ENCODE results near the gene INSM1. TPM values are rescaled to one million over a fixed set of nuclear protein-coding genes. Genes with fewer than 3 reads are reported as not detected.

The INSM1 gene
- total and polyA plus RNA-seq, 2 of the 13 experiments (the other 11 are each of a cell fraction or from before 2014, with no cell fraction given), result not detected

DNA sequence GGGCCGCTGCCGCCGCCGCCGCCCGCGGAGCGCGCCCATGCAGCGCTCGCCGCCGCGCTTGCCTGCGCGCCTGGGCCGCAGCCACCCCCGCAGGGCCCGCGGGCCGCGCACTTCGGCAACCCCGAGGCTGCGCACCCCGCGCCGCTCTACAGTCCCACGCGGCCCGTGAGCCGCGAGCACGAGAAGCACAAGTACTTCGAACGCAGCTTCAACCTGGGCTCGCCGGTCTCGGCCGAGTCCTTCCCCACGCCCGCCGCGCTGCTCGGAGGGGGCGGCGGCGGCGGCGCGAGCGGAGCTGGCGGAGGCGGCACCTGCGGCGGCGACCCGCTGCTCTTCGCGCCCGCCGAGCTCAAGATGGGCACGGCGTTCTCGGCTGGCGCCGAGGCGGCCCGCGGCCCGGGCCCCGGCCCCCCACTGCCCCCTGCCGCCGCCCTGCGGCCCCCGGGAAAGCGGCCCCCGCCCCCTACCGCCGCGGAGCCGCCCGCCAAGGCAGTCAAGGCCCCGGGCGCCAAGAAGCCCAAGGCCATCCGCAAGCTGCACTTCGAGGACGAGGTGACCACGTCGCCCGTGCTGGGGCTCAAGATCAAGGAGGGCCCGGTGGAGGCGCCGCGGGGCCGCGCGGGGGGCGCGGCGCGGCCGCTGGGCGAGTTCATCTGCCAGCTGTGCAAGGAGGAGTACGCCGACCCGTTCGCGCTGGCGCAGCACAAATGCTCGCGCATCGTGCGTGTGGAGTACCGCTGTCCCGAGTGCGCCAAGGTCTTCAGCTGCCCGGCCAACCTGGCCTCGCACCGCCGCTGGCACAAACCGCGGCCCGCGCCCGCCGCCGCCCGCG is 730 bp downstream of the INSM1 start (continued):
- TF ChIP-seq, protein P1, sequence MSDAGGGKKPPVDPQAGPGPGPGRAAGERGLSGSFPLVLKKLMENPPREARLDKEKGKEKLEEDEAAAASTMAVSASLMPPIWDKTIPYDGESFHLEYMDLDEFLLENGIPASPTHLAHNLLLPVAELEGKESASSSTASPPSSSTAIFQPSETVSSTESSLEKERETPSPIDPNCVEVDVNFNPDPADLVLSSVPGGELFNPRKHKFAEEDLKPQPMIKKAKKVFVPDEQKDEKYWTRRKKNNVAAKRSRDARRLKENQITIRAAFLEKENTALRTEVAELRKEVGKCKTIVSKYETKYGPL (CRISPR knock-in tag; IDR thresholded peaks at IDR 0.05), result no peak
- TF ChIP-seq ZBTB7A (CRISPR knock-in tag; IDR thresholded peaks at IDR 0.05), result no peak
- TF ChIP-seq, protein P2, sequence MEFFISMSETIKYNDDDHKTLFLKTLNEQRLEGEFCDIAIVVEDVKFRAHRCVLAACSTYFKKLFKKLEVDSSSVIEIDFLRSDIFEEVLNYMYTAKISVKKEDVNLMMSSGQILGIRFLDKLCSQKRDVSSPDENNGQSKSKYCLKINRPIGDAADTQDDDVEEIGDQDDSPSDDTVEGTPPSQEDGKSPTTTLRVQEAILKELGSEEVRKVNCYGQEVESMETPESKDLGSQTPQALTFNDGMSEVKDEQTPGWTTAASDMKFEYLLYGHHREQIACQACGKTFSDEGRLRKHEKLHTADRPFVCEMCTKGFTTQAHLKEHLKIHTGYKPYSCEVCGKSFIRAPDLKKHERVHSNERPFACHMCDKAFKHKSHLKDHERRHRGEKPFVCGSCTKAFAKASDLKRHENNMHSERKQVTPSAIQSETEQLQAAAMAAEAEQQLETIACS (CRISPR knock-in tag; IDR thresholded peaks at IDR 0.05), result peak; percentile 35; the same call in 1 of the 2 replicates
- TF ChIP-seq TOE1 (CRISPR knock-in tag; IDR thresholded peaks at IDR 0.05), result no peak
- no peak for TF ChIP-seq HMGA1 (CRISPR knock-in tag; conservative IDR thresholded peaks at IDR 0.05)
- no peak for TF ChIP-seq RBFOX2 (IDR thresholded peaks at IDR 0.05; ENCODE audit: low read depth, low read length)
- TF ChIP-seq DNMT1 (CRISPR knock-in tag; IDR thresholded peaks at IDR 0.05), result peak; percentile 10; the same call in 1 of the 2 replicates
- no peak for TF ChIP-seq RBM39 (IDR thresholded peaks at IDR 0.05; ENCODE audit: low read depth, low read length, poor library complexity, severe bottlenecking)

DNA sequence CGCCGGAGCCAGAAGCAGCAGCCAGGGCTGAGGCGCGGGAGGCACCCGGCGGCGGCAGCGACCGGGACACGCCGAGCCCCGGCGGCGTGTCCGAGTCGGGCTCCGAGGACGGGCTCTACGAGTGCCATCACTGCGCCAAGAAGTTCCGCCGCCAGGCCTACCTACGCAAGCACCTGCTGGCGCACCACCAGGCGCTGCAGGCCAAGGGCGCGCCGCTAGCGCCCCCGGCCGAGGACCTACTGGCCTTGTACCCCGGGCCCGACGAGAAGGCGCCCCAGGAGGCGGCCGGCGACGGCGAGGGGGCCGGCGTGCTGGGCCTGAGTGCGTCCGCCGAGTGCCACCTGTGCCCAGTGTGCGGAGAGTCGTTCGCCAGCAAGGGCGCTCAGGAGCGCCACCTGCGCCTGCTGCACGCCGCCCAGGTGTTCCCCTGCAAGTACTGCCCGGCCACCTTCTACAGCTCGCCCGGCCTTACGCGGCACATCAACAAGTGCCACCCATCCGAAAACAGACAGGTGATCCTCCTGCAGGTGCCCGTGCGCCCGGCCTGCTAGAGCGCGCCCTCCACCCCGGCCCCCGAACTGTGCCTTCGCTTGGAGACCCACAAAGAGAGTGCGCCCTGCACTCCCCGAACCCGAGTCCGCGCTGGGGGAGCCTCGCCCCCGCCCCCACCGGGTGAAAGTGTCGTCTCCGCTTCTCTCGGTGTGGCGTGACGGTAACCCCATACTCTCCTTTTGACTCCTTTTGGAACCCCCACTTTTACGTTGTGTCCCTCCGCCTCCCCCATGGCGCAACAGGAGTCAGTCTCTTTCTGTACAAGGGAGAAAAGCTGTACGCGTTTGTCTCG is 1.6 kb downstream of the INSM1 start:
- Histone ChIP-seq H3K4me3 (replicated peaks in 1 of 3; ENCODE audit: insufficient read depth in 1 of 3, low read depth in 2 of 3, low read length in 3 of 3) (peak overlapping the region in 1 of 3 experiments; percentile 54; a peak in 2 of 6 replicates), H3K9ac (ENCODE audit: insufficient read depth, low read depth, low read length) (no peak overlapping the region), H3K79me2 (ENCODE audit: insufficient read depth, low read length) (no peaks in the 10 kb centered on the region), H3K27ac (ENCODE audit: extremely low read length, insufficient read depth, low read length) (no peak overlapping the region), H3K4me1 (ENCODE audit: insufficient read depth, low read length) (peaks cover 13% of the 10 kb centered on the region; the same call in 1 of the 2 replicates), H3K36me3 (replicated peaks in 1 of 2; ENCODE audit: control insufficient read depth in 1 of 2, insufficient read depth in 2 of 2, low read length in 2 of 2) (no peaks in the 10 kb centered on the region), H3K4me2 (ENCODE audit: low read depth, low read length) (peak overlapping the region; percentile 62; the same call in 1 of the 2 replicates), H3K27me3 (ENCODE audit: control insufficient read depth in 1 of 2, insufficient read depth in 2 of 2, low read length in 2 of 2) (peaks cover 25 to 91% of the 10 kb centered on the region in 2 experiments), H4K20me1 (ENCODE audit: insufficient read depth, low read length) (no peaks in the 10 kb centered on the region), H2AFZ (ENCODE audit: low read length) (no peak overlapping the region), H3K9me3 (ENCODE audit: low read length) (no peaks in the 10 kb centered on the region)
- intact Hi-C loops (cut with micrococcal nuclease; ENCODE audit: unreplicated experiment) (no loop called here), in situ Hi-C loops (cut with HindIII; ENCODE audit: extremely low pct_ligation_motif_present, low pct_unique_long_range_greater_than_20kb) (no loop called here)
- ChIA-PET CTCF (ENCODE audit: low intra/inter-chr PET ratio, low total read pairs) (no interaction called here), POLR2A (no interaction called here)
- FAIRE-seq (no peak), DNase-seq (ENCODE audit: low spot score) (no peak), ATAC-seq (peak; percentile 62)
- WGBS (ENCODE audit: low lambda C conversion rate), result 29% methylated on average over 53 of the region's 86 CpGs
- BruUV-seq (replicated peaks), result no TSS peak
- no peak for TF ChIP-seq RBFOX2 (IDR thresholded peaks at IDR 0.05; ENCODE audit: low read depth, low read length)
- no peak for TF ChIP-seq SOX5 (CRISPR knock-in tag; IDR thresholded peaks at IDR 0.05; ENCODE audit: borderline replicate concordance)
- TF ChIP-seq, protein P3, sequence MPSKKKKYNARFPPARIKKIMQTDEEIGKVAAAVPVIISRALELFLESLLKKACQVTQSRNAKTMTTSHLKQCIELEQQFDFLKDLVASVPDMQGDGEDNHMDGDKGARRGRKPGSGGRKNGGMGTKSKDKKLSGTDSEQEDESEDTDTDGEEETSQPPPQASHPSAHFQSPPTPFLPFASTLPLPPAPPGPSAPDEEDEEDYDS (CRISPR knock-in tag; IDR thresholded peaks at IDR 0.05), result no peak
- peak; percentile 21; the same call in 1 of the 2 replicates for TF ChIP-seq TBX2 (CRISPR knock-in tag; IDR thresholded peaks at IDR 0.05; ENCODE audit: borderline replicate concordance)
- no peak for TF ChIP-seq ZNF615 (CRISPR knock-in tag; IDR thresholded peaks at IDR 0.05; ENCODE audit: borderline replicate concordance)
- 0 out of 2 replicates have a peak, but pooled peaks have one; percentile 35 for TF ChIP-seq NRL (CRISPR knock-in tag; IDR thresholded peaks at IDR 0.05; ENCODE audit: borderline replicate concordance)
- TF ChIP-seq ZNF510 (CRISPR knock-in tag; IDR thresholded peaks at IDR 0.05; ENCODE audit: low read depth), result no peak
- TF ChIP-seq ZNF563 (CRISPR knock-in tag; IDR thresholded peaks at IDR 0.05), result 0 out of 2 replicates have a peak, but pooled peaks have one; percentile 13
- TF ChIP-seq, protein P4, sequence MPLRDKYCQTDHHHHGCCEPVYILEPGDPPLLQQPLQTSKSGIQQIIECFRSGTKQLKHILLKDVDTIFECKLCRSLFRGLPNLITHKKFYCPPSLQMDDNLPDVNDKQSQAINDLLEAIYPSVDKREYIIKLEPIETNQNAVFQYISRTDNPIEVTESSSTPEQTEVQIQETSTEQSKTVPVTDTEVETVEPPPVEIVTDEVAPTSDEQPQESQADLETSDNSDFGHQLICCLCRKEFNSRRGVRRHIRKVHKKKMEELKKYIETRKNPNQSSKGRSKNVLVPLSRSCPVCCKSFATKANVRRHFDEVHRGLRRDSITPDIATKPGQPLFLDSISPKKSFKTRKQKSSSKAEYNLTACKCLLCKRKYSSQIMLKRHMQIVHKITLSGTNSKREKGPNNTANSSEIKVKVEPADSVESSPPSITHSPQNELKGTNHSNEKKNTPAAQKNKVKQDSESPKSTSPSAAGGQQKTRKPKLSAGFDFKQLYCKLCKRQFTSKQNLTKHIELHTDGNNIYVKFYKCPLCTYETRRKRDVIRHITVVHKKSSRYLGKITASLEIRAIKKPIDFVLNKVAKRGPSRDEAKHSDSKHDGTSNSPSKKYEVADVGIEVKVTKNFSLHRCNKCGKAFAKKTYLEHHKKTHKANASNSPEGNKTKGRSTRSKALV (CRISPR knock-in tag; IDR thresholded peaks at IDR 0.05), result peak; percentile 97

Measured in HepG2 (cell line).